WTC11 (cell line): ENCODE measurements around the gene PPP4C. TPM values are rescaled to one million over a fixed set of nuclear protein-coding genes. Genes with fewer than 3 reads are reported as not detected.
"Not testable (repeated sequence)": the region's sequence is repeated elsewhere in the genome, so short reads cannot be mapped to it uniquely, and the experiment has no call there.

Experiments used
- ATAC-seq: fragments of 200-7000 bp; cut with Tn5 transposase; 2 replicates; pipeline ENCODE4 v1.10.0; 2021; ENCODE audit warnings: mild to moderate bottlenecking, moderate library complexity
- CTCF ChIA-PET: fragments of 300-600 bp; sonication (Branson Sonifier 250); formaldehyde crosslinking; loops from one replicate; lab custom pipeline; 2021; ENCODE audit warnings: antibody characterized with exemption; lab: Charles Lee
- POLR2A ChIA-PET: fragments of 350-600 bp; sonication (Branson Sonifier 250); formaldehyde crosslinking; loops from one replicate; lab custom pipeline; 2021; ENCODE audit warnings: antibody characterized with exemption; lab: Charles Lee
- DNase-seq: peaks from one replicate; pipeline ENCODE4 v3.0.0; 2021; ENCODE audit warnings: low spot score
- H3K27ac Mint-ChIP-seq: 2 replicates; pipeline ENCODE4 v1.8.0; 2021; ENCODE audit warnings: mixed read lengths
- H3K27me3 Mint-ChIP-seq: 2 replicates; pipeline ENCODE4 v1.8.0; 2021; ENCODE audit warnings: low read depth, mild to moderate bottlenecking, moderate library complexity, mixed read lengths
- H3K36me3 Mint-ChIP-seq: 2 replicates; pipeline ENCODE4 v1.8.0; 2021; ENCODE audit warnings: mixed read lengths
- H3K4me1 Mint-ChIP-seq: 2 replicates; pipeline ENCODE4 v1.8.0; 2022; ENCODE audit warnings: mixed read lengths
- H3K4me3 Mint-ChIP-seq: 2 replicates; pipeline ENCODE4 v1.8.0; 2021; ENCODE audit warnings: mild to moderate bottlenecking, moderate library complexity, mixed read lengths
- H3K9me3 Mint-ChIP-seq: 2 replicates; pipeline ENCODE4 v1.8.0; 2021; ENCODE audit warnings: mixed read lengths
- EMX1 ChIP-seq: fragments of 250-450 bp; sonication (Bioruptor Pico); IDR thresholded peaks from 2 replicates; pipeline ENCODE4 v1.8.0; 2021; ENCODE audit warnings: mild to moderate bottlenecking
- ETV6 ChIP-seq: sonication (generic); formaldehyde crosslinking; IDR thresholded peaks from 2 replicates; pipeline ENCODE4 v1.8.1; 2022; ENCODE audit warnings: mild to moderate bottlenecking, missing genetic modification reagents
- FOXJ3 ChIP-seq: sonication (generic); formaldehyde crosslinking; IDR thresholded peaks from 2 replicates; pipeline ENCODE4 v1.9.0; 2021; ENCODE audit warnings: missing genetic modification reagents, mild to moderate bottlenecking, borderline replicate concordance
- FOXK1 ChIP-seq: sonication (generic); formaldehyde crosslinking; IDR thresholded peaks from 2 replicates; pipeline ENCODE4 v1.8.0; 2022; ENCODE audit warnings: mild to moderate bottlenecking, moderate library complexity, missing genetic modification reagents
- FOXP1 ChIP-seq: sonication (generic); formaldehyde crosslinking; IDR thresholded peaks from 2 replicates; pipeline ENCODE4 v1.8.0; 2022; ENCODE audit warnings: missing genetic modification reagents, mild to moderate bottlenecking, moderate library complexity, borderline replicate concordance
- HMGA2 ChIP-seq: fragments of 250-450 bp; sonication (Bioruptor Pico); IDR thresholded peaks from 2 replicates; pipeline ENCODE4 v1.4.0; 2021; ENCODE audit warnings: mild to moderate bottlenecking, moderate library complexity
- HMGXB4 ChIP-seq: sonication (generic); formaldehyde crosslinking; IDR thresholded peaks from 2 replicates; pipeline ENCODE4 v1.8.1; 2023; ENCODE audit warnings: mild to moderate bottlenecking, moderate library complexity, missing genetic modification reagents
- IRF2 ChIP-seq: sonication (generic); formaldehyde crosslinking; IDR thresholded peaks from 2 replicates; pipeline ENCODE4 v1.8.0; 2022; ENCODE audit warnings: low read depth, missing genetic modification reagents, borderline replicate concordance
- JAZF1 ChIP-seq: fragments of 250-450 bp; sonication (Bioruptor Pico); IDR thresholded peaks from 2 replicates; pipeline ENCODE4 v1.9.0; 2021; ENCODE audit warnings: moderate library complexity, mild to moderate bottlenecking, inconsistent platforms
- NFE2L1 ChIP-seq: sonication (generic); formaldehyde crosslinking; IDR thresholded peaks from 2 replicates; pipeline ENCODE4 v1.8.1; 2023; ENCODE audit warnings: missing genetic modification reagents
- NFYB ChIP-seq: sonication (generic); formaldehyde crosslinking; conservative IDR thresholded peaks from 2 replicates; pipeline ENCODE4 v1.8.0; 2022; ENCODE audit warnings: low read depth, missing genetic modification reagents
- NR1H2 ChIP-seq: sonication (generic); formaldehyde crosslinking; IDR thresholded peaks from 2 replicates; pipeline ENCODE4 v1.9.0; 2021; ENCODE audit warnings: mild to moderate bottlenecking, moderate library complexity, missing genetic modification reagents
- RELA ChIP-seq: sonication (generic); formaldehyde crosslinking; IDR thresholded peaks from 2 replicates; pipeline ENCODE4 v1.8.1; 2022; ENCODE audit warnings: missing genetic modification reagents, mild to moderate bottlenecking, borderline replicate concordance
- TP53 ChIP-seq: sonication (generic); formaldehyde crosslinking; IDR thresholded peaks from 2 replicates; pipeline ENCODE4 v1.8.1; 2023; ENCODE audit warnings: mild to moderate bottlenecking, missing genetic modification reagents
- USF2 ChIP-seq: sonication (generic); formaldehyde crosslinking; IDR thresholded peaks from 2 replicates; pipeline ENCODE4 v1.8.1; 2023; ENCODE audit warnings: mild to moderate bottlenecking, missing genetic modification reagents, moderate library complexity
- ZBTB21 ChIP-seq: sonication (generic); formaldehyde crosslinking; IDR thresholded peaks from 2 replicates; pipeline ENCODE4 v1.8.1; 2023; ENCODE audit warnings: mild to moderate bottlenecking, missing genetic modification reagents, borderline replicate concordance
- ZNF396 ChIP-seq: fragments of 250-450 bp; sonication (Bioruptor Pico); IDR thresholded peaks from 2 replicates; pipeline ENCODE4 v1.8.0; 2021; ENCODE audit warnings: mild to moderate bottlenecking, moderate library complexity, borderline replicate concordance
- total RNA-seq: library from RNA; stranded (reverse); gene quantifications from 3 replicates; pipeline ENCODE4 v1.2.3, GENCODE V29; 2021
- TF ChIP-seq, protein P1 (sequence below): fragments of 250-450 bp; sonication (Bioruptor Pico); IDR thresholded peaks from 2 replicates; pipeline ENCODE4 v1.9.0; 2021; ENCODE audit warnings: mild to moderate bottlenecking
- TF ChIP-seq, protein P2 (sequence below): fragments of 250-450 bp; sonication (Bioruptor Pico); IDR thresholded peaks from 2 replicates; pipeline ENCODE4 v1.8.0; 2021; ENCODE audit warnings: mild to moderate bottlenecking

Gene PPP4C
- total RNA-seq, 1 experiment from 2014 or later = 164 TPM

GRCh38 chr16:30040221-30040620 is 35.6 kb upstream of the PPP4C start:
- CTCF ChIA-PET = interaction anchor here (1.1 kb wide), 1 partner anchor 15 kb away, joined by 6 read pairs; no protein-coding TSS in a partner anchor
- DNase-seq = no peak
- H3K9me3 Mint-ChIP-seq = peaks cover 4% of the 10 kb centered on the region; the same call in 1 of the 2 replicates
- no peak overlapping the region for H3K4me3 Mint-ChIP-seq
- ATAC-seq = no peak
- no peak overlapping the region for H3K27ac Mint-ChIP-seq
- H3K36me3 Mint-ChIP-seq = no peaks in the 10 kb centered on the region
- TF ChIP-seq ZBTB21 (CRISPR knock-in tag) (no peak), HMGA2 (no peak), FOXK1 (CRISPR knock-in tag) (no peak), NR1H2 (no peak), ETV6 (no peak), TP53 (CRISPR knock-in tag) (no peak), FOXP1 (no peak)
- TF ChIP-seq, protein P1, sequence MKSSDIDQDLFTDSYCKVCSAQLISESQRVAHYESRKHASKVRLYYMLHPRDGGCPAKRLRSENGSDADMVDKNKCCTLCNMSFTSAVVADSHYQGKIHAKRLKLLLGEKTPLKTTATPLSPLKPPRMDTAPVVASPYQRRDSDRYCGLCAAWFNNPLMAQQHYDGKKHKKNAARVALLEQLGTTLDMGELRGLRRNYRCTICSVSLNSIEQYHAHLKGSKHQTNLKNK = no peak
- TF ChIP-seq, all 79 proteins: peak for 0
- Mint-ChIP-seq H3K4me1 (no peaks in the 10 kb centered on the region), H3K27me3 (peaks cover 43% of the 10 kb centered on the region)
- POLR2A ChIA-PET = no interaction called here

DNA sequence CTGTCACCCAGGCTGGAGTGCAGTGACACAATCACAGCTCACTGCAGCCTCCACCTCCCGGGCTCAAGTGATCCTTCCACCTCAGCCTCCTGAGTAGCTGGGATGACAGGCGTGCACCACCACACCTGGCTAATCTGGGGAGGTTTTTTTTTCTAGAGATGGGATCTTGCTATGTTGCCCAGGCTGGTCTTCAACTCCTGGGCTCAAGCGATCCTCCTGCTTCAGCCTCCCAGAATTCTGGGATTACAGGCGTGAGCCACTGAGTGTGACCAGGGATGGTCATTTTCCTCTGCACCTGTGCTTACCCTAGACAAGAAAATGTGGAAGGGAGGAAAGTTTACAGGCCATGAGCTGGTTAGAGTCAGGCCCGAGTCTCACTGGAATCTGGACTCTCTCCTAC is 35.1 kb upstream of the PPP4C start:
- DNase-seq, H3K36me3 Mint-ChIP-seq, H3K4me3 Mint-ChIP-seq, H3K9me3 Mint-ChIP-seq, POLR2A ChIA-PET, ATAC-seq, H3K27ac Mint-ChIP-seq, H3K4me1 Mint-ChIP-seq: not testable (repeated sequence)
- CTCF ChIA-PET = interaction anchor here (0.6 to 4.6 kb wide), 6 partner anchors 9 to 909 kb away, joined by 3 to 31 read pairs (median 4); partner anchors contain the start of genes TBX6 and TLCD3B
- peaks cover 38% of the 10 kb centered on the region for H3K27me3 Mint-ChIP-seq

- Mint-ChIP-seq H3K36me3 (no peaks in the 10 kb centered on the region), H3K4me1 (no peaks in the 10 kb centered on the region), H3K27ac (no peak overlapping the region), H3K4me3 (no peak overlapping the region)
- CTCF ChIA-PET = interaction anchor here (0.7 to 4.6 kb wide), 6 partner anchors 10 to 341 kb away, joined by 3 to 31 read pairs (median 4); partner anchors contain the start of genes TBX6 and TLCD3B
- ATAC-seq (no peak), DNase-seq (no peak)
- TF ChIP-seq HMGXB4 (CRISPR knock-in tag) (no peak), NFYB (no peak), RELA (CRISPR knock-in tag) (no peak), NFE2L1 (CRISPR knock-in tag) (no peak), JAZF1 (no peak), IRF2 (CRISPR knock-in tag) (no peak), ZNF396 (no peak), FOXJ3 (CRISPR knock-in tag) (no peak), USF2 (no peak), EMX1 (no peak)
- TF ChIP-seq, protein P2, sequence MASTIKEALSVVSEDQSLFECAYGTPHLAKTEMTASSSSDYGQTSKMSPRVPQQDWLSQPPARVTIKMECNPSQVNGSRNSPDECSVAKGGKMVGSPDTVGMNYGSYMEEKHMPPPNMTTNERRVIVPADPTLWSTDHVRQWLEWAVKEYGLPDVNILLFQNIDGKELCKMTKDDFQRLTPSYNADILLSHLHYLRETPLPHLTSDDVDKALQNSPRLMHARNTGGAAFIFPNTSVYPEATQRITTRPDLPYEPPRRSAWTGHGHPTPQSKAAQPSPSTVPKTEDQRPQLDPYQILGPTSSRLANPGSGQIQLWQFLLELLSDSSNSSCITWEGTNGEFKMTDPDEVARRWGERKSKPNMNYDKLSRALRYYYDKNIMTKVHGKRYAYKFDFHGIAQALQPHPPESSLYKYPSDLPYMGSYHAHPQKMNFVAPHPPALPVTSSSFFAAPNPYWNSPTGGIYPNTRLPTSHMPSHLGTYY (CRISPR knock-in tag) = no peak
- TF ChIP-seq, all 79 proteins: peak for 0
- Mint-ChIP-seq H3K9me3 (no peaks in the 10 kb centered on the region), H3K27me3 (peaks cover 32% of the 10 kb centered on the region)
- POLR2A ChIA-PET = interaction anchor here (0.6 to 0.7 kb wide), 2 partner anchors 18 to 1205 kb away, joined by 3 read pairs; no protein-coding TSS in a partner anchor
These were observed 34.0 kb upstream of the PPP4C start for GRCh38 chr16:30041841-30042240.
